Measurements from ENCODE around the gene PNCK. TPM values are rescaled to one million over a fixed set of nuclear protein-coding genes. Genes with fewer than 3 reads are reported as not detected.
"Not testable (repeated sequence)": the region's sequence is repeated elsewhere in the genome, so short reads cannot be mapped to it uniquely, and the experiment has no call there.

Gene PNCK
- total RNA-seq, 1 donor from 2014 or later, result not detected

DNA sequence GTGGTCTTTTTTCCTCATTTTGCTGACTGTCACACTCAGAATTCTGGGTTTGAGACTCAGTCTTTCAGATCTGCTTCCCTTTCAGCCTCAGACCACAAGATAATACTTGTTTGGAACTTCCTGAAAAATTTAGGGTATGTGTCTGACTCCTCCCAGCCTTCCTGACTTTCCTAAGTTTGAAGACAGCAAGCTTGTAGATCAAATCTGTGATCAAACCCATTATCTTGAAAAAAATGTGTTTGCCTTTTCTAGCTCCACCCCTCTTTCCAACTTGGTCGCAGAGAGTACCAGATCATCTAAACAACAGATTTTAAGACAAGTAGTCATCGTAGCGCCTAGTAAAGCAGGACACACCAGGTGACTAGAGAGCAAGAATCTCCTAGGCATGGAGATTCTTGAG lies 40.6 kb upstream of the PNCK start:
- ChIA-PET POLR2A (no interaction called here), CTCF (no interaction called here)
- intact Hi-C loops (cut with micrococcal nuclease), result no loop called here
- H3K4me1 Mint-ChIP-seq, result peaks cover 2% of the 10 kb centered on the region
- TF ChIP-seq CTCF (IDR thresholded peaks at IDR 0.05), result no peak
- ATAC-seq (ENCODE audit: low read depth) (no peak), DNase-seq (no peak)
- H3K27ac Mint-ChIP-seq, result no peak overlapping the region
- H3K9me3 Mint-ChIP-seq, result no peaks in the 10 kb centered on the region
- peaks cover 65% of the 10 kb centered on the region for H3K36me3 Mint-ChIP-seq (ENCODE audit: low read depth)
- no peak overlapping the region for H3K4me3 Mint-ChIP-seq
- H3K27me3 Mint-ChIP-seq, result no peaks in the 10 kb centered on the region

DNA sequence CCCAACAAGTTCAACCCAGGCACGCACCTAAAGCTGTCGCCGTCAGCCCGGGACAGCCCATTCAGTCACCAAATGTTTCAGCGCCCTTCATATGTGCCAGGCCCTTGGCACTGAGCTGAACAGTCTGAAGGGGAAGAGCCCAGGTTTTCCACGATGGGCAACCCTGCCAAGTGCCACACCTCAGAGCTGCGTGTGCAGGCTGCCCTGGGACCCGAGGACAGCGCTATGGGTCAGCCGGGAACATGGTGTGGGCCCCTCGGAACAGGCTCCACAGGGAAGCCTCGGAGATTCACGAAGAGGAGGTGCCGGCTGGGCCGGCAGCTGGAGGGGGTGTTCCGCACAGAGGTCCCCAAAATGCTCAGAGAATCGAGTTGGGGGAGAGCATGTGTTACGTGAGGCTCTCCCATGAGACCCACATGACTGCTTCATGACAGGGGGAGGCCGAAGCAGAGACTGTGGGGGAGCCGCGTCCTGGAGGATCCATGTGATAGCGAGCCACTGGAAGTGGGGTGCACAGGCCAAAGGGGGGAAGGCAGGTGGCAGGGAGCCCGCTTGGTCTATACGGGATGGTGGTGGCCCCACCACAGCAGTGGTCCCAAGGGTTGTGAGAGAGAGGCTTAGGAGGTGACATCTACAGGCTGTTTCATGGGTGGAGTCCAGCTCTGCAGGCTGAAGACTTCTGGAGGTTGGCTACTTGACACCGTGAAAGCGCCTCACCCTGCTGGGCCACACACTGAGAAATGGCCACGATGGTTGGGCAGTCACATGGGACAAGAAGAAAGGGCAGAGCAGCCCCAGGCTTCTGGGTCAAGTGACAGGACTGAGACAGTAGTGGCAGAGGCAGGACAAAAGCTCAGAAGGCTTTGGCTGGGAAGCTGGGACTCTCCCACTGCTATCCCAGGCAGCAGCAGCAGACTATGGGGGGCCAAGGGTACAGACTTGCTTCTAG lies 36.4 kb upstream of the PNCK start:
- CTCF ChIA-PET, result no interaction called here
- intact Hi-C loops (cut with micrococcal nuclease), result no loop called here
- H3K27ac Mint-ChIP-seq, result no peak overlapping the region
- no peaks in the 10 kb centered on the region for H3K27me3 Mint-ChIP-seq
- H3K36me3 Mint-ChIP-seq (ENCODE audit: low read depth), result peaks cover 50% of the 10 kb centered on the region
- no peaks in the 10 kb centered on the region for H3K4me1 Mint-ChIP-seq
- H3K4me3 Mint-ChIP-seq, result no peak overlapping the region
- TF ChIP-seq CTCF (IDR thresholded peaks at IDR 0.05), result no peak
- no peaks in the 10 kb centered on the region for H3K9me3 Mint-ChIP-seq
- ATAC-seq (ENCODE audit: low read depth) (no peak), DNase-seq (no peak)
- POLR2A ChIA-PET, result no interaction called here

- Mint-ChIP-seq H3K27me3 (no peaks in the 10 kb centered on the region), H3K27ac (no peak overlapping the region), H3K36me3 (ENCODE audit: low read depth) (peaks cover 54% of the 10 kb centered on the region), H3K4me3 (no peak overlapping the region), H3K9me3 (no peaks in the 10 kb centered on the region), H3K4me1 (no peaks in the 10 kb centered on the region)
- CTCF ChIA-PET, result interaction anchor here (1.8 kb wide), 1 partner anchor 169 kb away, joined by 4 read pairs; no protein-coding TSS in a partner anchor
- TF ChIP-seq CTCF (IDR thresholded peaks at IDR 0.05), result no peak
- POLR2A ChIA-PET, result no interaction called here
- ATAC-seq (ENCODE audit: low read depth) (peak; percentile 40), DNase-seq (no peak)
- intact Hi-C loops (cut with micrococcal nuclease), result loop anchor here (1.0 kb wide), 1 partner anchor 169 kb away; no protein-coding TSS in a partner anchor
Observed at GRCh38 chrX:153708415-153708814, 34.8 kb upstream of the PNCK start.

DNA sequence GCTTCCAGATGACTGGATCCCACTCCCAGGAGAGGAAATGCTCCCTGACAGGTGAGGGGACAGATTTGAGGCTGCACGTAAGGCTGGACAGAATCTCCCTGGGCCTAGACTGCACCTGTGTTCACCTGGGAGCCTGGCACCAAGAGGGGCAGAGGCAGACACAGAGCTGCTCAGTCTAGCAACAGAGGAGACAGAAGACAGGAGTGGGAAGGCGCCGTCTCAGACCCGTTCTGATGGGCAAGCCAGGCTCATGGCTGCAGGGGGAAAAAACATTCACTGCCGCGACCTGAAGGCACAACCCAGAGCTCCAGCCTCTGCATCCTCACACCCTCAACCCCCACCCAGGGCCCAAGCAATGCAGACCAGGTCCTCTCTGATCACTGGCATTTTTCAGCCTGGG lies 33.8 kb upstream of the PNCK start:
- Mint-ChIP-seq H3K4me3 (no peak overlapping the region), H3K4me1 (no peaks in the 10 kb centered on the region), H3K27me3 (no peaks in the 10 kb centered on the region), H3K36me3 (ENCODE audit: low read depth) (peaks cover 48% of the 10 kb centered on the region), H3K27ac (no peak overlapping the region), H3K9me3 (no peaks in the 10 kb centered on the region)
- CTCF ChIA-PET, result interaction anchor here (1.8 kb wide), 1 partner anchor 168 kb away, joined by 4 read pairs; no protein-coding TSS in a partner anchor
- no peak for TF ChIP-seq CTCF (IDR thresholded peaks at IDR 0.05)
- ATAC-seq (ENCODE audit: low read depth) (no peak), DNase-seq (no peak)
- POLR2A ChIA-PET, result no interaction called here
- intact Hi-C loops (cut with micrococcal nuclease), result no loop called here

DNA sequence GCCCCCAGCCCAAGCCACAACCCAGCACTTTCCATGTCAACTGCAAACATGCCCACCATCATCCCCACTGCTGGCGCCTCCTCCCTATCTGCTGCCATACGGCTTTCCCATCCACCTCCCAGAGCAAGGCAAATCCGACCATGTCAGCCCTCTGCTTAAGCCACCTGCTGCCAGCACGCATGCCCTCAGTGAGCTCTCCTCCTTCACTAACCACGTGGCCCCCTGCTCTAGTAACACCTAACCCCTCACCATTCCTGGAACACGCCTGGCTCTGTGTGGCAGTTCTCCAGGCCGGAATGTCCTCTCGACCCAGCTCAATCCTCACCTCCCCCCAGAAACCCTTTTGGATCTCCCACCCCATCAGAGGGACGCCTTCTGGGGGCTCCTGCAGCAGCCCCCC lies 33.2 kb upstream of the PNCK start:
- no peak overlapping the region for H3K4me3 Mint-ChIP-seq
- peaks cover 51% of the 10 kb centered on the region for H3K36me3 Mint-ChIP-seq (ENCODE audit: low read depth)
- CTCF ChIA-PET, result no interaction called here
- intact Hi-C loops (cut with micrococcal nuclease), result no loop called here
- DNase-seq (no peak), ATAC-seq (ENCODE audit: low read depth) (no peak)
- H3K27ac Mint-ChIP-seq, result no peak overlapping the region
- H3K4me1 Mint-ChIP-seq, result no peaks in the 10 kb centered on the region
- POLR2A ChIA-PET, result no interaction called here
- TF ChIP-seq CTCF (IDR thresholded peaks at IDR 0.05), result no peak
- H3K27me3 Mint-ChIP-seq, result no peaks in the 10 kb centered on the region
- H3K9me3 Mint-ChIP-seq, result no peaks in the 10 kb centered on the region

DNA sequence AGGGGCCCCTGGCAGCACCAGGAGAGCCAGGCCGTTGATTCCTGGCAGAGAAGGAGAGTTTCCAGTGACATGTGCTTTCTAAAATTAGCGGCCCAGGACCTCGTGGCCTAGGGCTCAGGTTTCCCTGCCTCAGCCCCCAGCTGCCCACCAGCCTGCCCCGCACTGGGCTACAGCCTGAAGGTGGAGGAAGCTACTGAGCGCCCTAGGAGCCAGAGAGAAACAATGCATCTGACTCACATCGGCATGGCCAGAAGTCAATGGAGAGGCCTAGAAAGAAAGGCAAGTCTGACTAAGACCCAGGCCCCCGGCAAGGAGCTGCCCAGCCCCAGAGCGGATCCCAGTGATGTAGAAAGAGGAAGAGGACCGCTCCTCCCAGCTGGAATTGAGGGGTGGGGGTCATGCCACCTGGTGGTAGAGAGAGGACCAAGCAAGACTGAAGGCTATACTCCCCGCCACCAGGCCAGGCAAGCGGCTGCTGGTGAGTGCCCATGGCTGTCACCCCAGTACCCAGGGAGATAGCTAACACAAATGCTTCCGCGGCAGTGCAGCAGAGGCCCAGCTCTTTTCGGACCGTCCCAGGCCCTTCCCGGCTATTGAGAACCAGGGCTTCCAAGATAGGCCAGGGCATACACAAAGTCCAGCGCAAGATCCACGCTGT lies 31.9 kb upstream of the PNCK start:
- H3K4me1 Mint-ChIP-seq; H3K9me3 Mint-ChIP-seq; DNase-seq; intact Hi-C loops (cut with micrococcal nuclease); POLR2A ChIA-PET; ATAC-seq (ENCODE audit: low read depth); H3K27ac Mint-ChIP-seq; H3K4me3 Mint-ChIP-seq; H3K27me3 Mint-ChIP-seq: not testable (repeated sequence)
- CTCF ChIA-PET, result interaction anchor here (1.3 kb wide), 1 partner anchor 18 kb away, joined by 3 read pairs; the partner anchor contains the start of gene SLC6A8
- peaks cover 49% of the 10 kb centered on the region for H3K36me3 Mint-ChIP-seq (ENCODE audit: low read depth)

GRCh38 chrX:153704631-153705402 lies 31.2 kb upstream of the PNCK start:
- H3K4me1 Mint-ChIP-seq; ATAC-seq (ENCODE audit: low read depth); H3K9me3 Mint-ChIP-seq; intact Hi-C loops (cut with micrococcal nuclease); H3K4me3 Mint-ChIP-seq; H3K27me3 Mint-ChIP-seq; H3K27ac Mint-ChIP-seq; DNase-seq; POLR2A ChIA-PET: not testable (repeated sequence)
- H3K36me3 Mint-ChIP-seq (ENCODE audit: low read depth), result peaks cover 46% of the 10 kb centered on the region
- CTCF ChIA-PET, result interaction anchor here (1.3 kb wide), 1 partner anchor 18 kb away, joined by 3 read pairs; the partner anchor contains the start of gene SLC6A8

Data from activated B cell treated with CpG ODN at 0.5 μM for 24 hours (primary cell).